Motor neuron (in vitro differentiated cells): Measurements from ENCODE around the gene CCT2. TPM values are rescaled to one million over a fixed set of nuclear protein-coding genes. Genes with fewer than 3 reads are reported as not detected.

Experiments used
- ATAC-seq, 8 experiments: fragments of 200-7000 bp; cut with Tn5 transposase; replicated peaks in 6 of 8; 2 replicates each; pipeline ENCODE4 v1.8.0; 2021; ENCODE audit warnings: mild to moderate bottlenecking in 8 of 8, moderate library complexity in 8 of 8
- H3K27ac ChIP-seq, 2 donors: fragments of 250-450 bp; sonication (Bioruptor Pico); 2 replicates each; pipeline ENCODE4 v1.9.0; 2021; ENCODE audit warnings: antibody characterized with exemption in 2 of 2, mild to moderate bottlenecking in 2 of 2, moderate library complexity in 1 of 2
- H3K4me1 ChIP-seq, 2 donors: fragments of 250-450 bp; sonication (Bioruptor Pico); replicated peaks in 1 of 2; 2 replicates each; pipeline ENCODE4 v1.6.1; 2021; ENCODE audit warnings: antibody characterized with exemption in 2 of 2, mild to moderate bottlenecking in 2 of 2, moderate library complexity in 1 of 2
- H3K4me3 ChIP-seq, 5 donors: fragments of 250-450 bp; sonication (Bioruptor Pico); 2 replicates each; pipeline ENCODE4 v1.9.0; 2021; ENCODE audit warnings: antibody characterized with exemption in 5 of 5, mild to moderate bottlenecking in 5 of 5, moderate library complexity in 4 of 5
- WGBS, 10 experiments: fragments of 450-650 bp; shearing (Covaris generic); methylation state at CpG; one replicate each; pipeline ENCODE4 v1.0.0; 2022; 5-methylcytosine and 5-hydroxymethylcytosine counted together
- in situ Hi-C, 9 experiments: fragments of 400-800 bp; cut with MboI; loops; one replicate each; pipeline ENCODE4 v1.15.0; 2021; ENCODE audit warnings: low sequenced_read_pairs in 9 of 9, low pct_unique_long_range_greater_than_20kb in 2 of 9; ENCODE audit not compliant: unreplicated experiment in 9 of 9
- total RNA-seq, 8 experiments: library from RNA; unstranded; fragments of 300-600 nt; gene quantifications; 2 replicates each; pipeline versions ENCODE4 v1.2.3 to v1.2.4, GENCODE V29; 2022

CCT2 gene
- total RNA-seq, 8 experiments from 2014 or later: 179 to 338 (median 260) TPM

- in situ Hi-C loops: no loop called here
- 0 to 83% (median 60%) methylated on average over 1 to 5 of the region's 8 CpGs; no CpG with 5 or more reads in 3 of the 10 experiments for WGBS, 10 experiments
Observed at GRCh38 chr12:69627501-69627900, 42.2 kb downstream of the CCT2 start.

DNA sequence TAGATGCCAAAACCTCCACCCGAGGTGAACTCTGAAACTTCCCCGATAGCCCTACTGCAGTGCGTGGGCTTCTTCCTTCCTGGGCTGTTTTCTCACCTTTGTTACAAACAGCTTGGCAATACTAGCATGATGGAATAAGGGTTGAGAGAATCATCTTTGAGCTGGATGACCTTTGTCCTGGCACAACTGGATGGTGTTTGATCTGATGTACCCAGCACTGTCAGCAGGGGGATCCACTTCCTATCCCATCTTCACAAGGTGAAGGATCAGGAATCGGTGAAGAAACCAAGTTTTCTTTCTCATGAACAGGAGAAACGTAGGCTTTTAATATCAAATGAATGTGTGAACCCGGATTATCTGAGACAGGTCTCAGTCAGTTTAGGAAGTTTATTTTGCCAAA lies 44.9 kb downstream of the CCT2 start:
- 47 to 88% (median 71%) methylated on average over 1 to 3 of the region's 6 CpGs; no CpG with 5 or more reads in 1 of the 10 experiments for WGBS, 10 experiments
- Histone ChIP-seq H3K27ac (no peak overlapping the region), H3K4me1 (no peaks in the 10 kb centered on the region), H3K4me3 (no peak overlapping the region)
- no peak for ATAC-seq
- in situ Hi-C loops: no loop called here

More at GRCh38 chr12:69627501-69627900, 42.2 kb downstream of the CCT2 start:
- no peak for ATAC-seq
- no peaks in the 10 kb centered on the region for H3K4me1 ChIP-seq
- H3K27ac ChIP-seq: no peak overlapping the region
- no peak overlapping the region for H3K4me3 ChIP-seq

DNA sequence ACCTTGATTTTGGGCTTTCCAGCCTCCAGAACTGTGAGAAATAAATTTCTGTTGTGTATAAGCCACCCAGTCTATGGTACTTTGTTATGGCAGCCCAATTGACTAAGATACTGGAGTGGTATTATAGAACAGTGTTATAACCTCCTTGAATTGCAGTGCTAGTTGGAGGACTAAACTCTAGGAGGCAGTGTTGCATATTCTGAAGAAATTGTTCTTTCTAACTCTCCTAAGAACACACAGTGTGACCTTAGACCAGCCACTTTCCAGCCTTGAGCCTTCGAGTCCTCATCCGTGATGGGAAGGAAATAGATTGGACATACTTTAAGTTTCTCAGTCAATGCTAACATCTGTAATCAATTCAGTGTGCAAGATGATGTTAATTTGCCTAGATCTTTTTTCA lies 47.8 kb downstream of the CCT2 start:
- H3K27ac ChIP-seq: no peak overlapping the region
- in situ Hi-C loops: no loop called here
- H3K4me1 ChIP-seq: no peaks in the 10 kb centered on the region
- peak in 2 of 8 experiments; percentile 17 to 47 for ATAC-seq
- 27 to 100% (median 86%) methylated on average over 1 to 2 of the region's 2 CpGs; no CpG with 5 or more reads in 1 of the 10 experiments for WGBS, 10 experiments
- no peak overlapping the region for H3K4me3 ChIP-seq

DNA sequence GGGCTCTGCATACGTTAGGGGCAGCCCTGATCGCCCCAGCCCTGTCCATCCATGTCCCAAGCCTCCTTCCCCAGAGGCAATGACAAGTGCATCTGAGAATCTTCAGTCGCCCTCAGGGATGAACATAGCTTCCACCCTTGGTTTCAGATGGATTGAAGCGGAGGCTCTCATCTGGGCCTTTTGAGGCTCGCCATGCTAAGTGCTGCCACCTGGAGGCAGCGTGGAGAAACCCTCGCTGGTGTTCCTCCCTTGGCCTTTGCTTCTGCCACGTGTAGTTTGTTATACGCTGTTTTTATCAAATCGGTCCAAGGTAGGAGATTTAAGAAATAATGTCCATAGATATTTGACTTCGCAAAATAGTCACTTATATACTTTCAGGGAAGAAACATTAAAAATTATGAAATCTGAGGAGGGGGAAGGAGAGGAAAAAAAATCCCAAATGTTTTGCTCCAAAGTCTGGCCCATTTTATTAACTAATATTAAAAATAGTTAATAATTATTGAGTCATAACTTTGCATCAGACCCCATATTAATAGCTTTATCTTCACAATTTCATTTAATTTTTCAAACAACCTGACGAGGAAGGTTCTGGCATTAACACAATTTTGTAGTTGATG lies 54.2 kb downstream of the CCT2 start:
- Histone ChIP-seq H3K27ac (no peak overlapping the region), H3K4me1 (no peaks in the 10 kb centered on the region), H3K4me3 (no peak overlapping the region)
- in situ Hi-C loops: no loop called here
- 0 to 60% (median 33%) methylated on average over 1 to 9 of the region's 12 CpGs for WGBS, 10 experiments
- ATAC-seq: peak in 6 of 8 experiments; percentile 58 to 99 (median 88)

GRCh38 chr12:69641546-69641945 lies 56.3 kb downstream of the CCT2 start:
- in situ Hi-C loops: no loop called here
- ATAC-seq: no peak
- Histone ChIP-seq H3K27ac (no peak overlapping the region), H3K4me1 (no peaks in the 10 kb centered on the region), H3K4me3 (no peak overlapping the region)
- 40 to 100% (median 93%) methylated on average over 1 to 3 of the region's 7 CpGs; no CpG with 5 or more reads in 4 of the 10 experiments for WGBS, 10 experiments

DNA sequence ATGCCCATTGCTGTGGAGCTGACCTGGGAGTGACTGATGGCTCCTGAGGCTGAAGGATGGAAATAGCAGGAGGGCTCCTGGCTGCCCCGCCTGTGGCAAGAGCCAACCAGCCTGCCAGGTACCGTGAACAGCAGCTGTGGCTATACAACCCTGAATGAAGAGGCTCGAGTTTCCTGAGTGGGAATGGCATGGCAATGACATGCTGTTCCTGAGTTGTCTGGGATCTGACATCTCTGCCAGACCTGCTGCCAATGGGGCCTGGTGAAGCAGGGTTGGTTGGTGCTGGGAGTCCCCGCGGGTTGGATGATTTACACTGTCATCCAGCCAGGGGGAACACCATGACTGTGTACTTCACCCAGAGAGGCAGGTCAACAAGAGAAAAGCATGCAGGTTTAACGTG lies 57.3 kb downstream of the CCT2 start:
- Histone ChIP-seq H3K27ac (no peak overlapping the region), H3K4me1 (no peaks in the 10 kb centered on the region), H3K4me3 (no peak overlapping the region)
- in situ Hi-C loops: no loop called here
- WGBS, 10 experiments: 57 to 90% (median 84%) methylated on average over 1 to 4 of the region's 6 CpGs; no CpG with 5 or more reads in 4 of the 10 experiments
- ATAC-seq: no peak

DNA sequence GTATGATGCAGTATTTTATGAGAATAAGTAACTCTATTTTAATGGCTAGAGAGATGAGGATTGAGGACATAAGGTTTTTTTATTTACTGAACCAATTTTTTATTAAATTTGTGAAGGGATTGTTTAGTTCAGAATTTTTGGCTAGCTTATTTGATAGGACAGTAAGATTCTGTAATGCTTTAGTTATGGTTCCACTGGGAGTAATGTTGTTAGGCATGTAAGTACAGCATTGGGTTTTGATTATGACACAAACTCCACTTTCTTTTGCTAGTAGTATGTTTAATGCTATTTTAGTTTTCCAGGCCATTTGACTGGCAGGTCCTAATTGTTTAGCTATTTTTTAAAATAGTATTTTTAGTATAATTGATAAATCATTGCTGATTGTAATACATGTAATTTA lies 59.3 kb downstream of the CCT2 start:
- Histone ChIP-seq H3K4me1 (no peaks in the 10 kb centered on the region), H3K4me3 (no peak overlapping the region), H3K27ac (no peak overlapping the region)
- in situ Hi-C loops: no loop called here
- ATAC-seq: no peak

- 20 to 85% (median 63%) methylated on average over 1 to 2 of the region's 2 CpGs; no CpG with 5 or more reads in 2 of the 10 experiments for WGBS, 10 experiments
- no peaks in the 10 kb centered on the region for H3K4me1 ChIP-seq
- H3K4me3 ChIP-seq: no peak overlapping the region
- no peak for ATAC-seq
- no peak overlapping the region for H3K27ac ChIP-seq
- in situ Hi-C loops: no loop called here
Observed at GRCh38 chr12:69645031-69645430, 59.8 kb downstream of the CCT2 start.

- no peak for ATAC-seq
- WGBS, 10 experiments: 33 to 100% (median 65%) methylated on average over 1 to 4 of the region's 4 CpGs
- in situ Hi-C loops: no loop called here
- no peak overlapping the region for H3K27ac ChIP-seq
- no peaks in the 10 kb centered on the region for H3K4me1 ChIP-seq
- no peak overlapping the region for H3K4me3 ChIP-seq
Observed at GRCh38 chr12:69647178-69647577, 61.9 kb downstream of the CCT2 start.

- Histone ChIP-seq H3K27ac (no peak overlapping the region), H3K4me1 (no peaks in the 10 kb centered on the region), H3K4me3 (no peak overlapping the region)
- ATAC-seq: peak in 3 of 8 experiments; percentile 36 to 99 (median 97)
- WGBS, 10 experiments: 0 to 100% (median 77%) methylated on average over 1 to 3 of the region's 3 CpGs; no CpG with 5 or more reads in 1 of the 10 experiments
- in situ Hi-C loops: no loop called here
Observed at GRCh38 chr12:69648476-69648875, 63.2 kb downstream of the CCT2 start.

DNA sequence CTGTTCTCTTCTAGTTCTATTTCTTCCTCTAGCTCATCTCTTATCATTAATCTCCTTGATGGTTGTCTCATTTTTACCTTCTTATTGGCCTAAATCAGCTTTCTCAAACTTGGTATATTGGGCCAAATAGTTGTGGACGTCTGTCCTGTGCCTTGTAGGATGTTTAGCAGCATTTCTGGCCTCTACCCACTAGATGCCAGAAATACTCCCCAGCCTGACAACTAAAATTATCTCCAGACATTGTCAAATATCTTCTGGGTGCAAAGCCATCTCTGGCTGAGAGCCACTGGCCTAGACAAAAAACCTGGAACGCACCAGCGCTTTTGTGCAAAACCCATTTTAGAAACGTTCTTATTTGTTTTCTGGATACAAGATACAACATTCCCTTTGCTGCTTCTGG lies 64.3 kb downstream of the CCT2 start:
- Histone ChIP-seq H3K27ac (no peak overlapping the region), H3K4me3 (no peak overlapping the region), H3K4me1 (no peaks in the 10 kb centered on the region)
- 13 to 83% (median 54%) methylated on average over 1 to 4 of the region's 4 CpGs; no CpG with 5 or more reads in 1 of the 10 experiments for WGBS, 10 experiments
- no peak for ATAC-seq
- in situ Hi-C loops: no loop called here

Other genes starting within 250 kb of the CCT2 start
- under 1 TPM in 4 of 8 experiments, not detected in 4; 0.11 to 0.31 (median 0.18) TPM for gene LYZ, start 237.1 kb upstream of the CCT2 start, total RNA-seq
- 10 to 100 TPM; 16.1 to 33.4 (median 28.5) TPM for gene YEATS4, start 225.7 kb upstream of the CCT2 start, total RNA-seq
- gene FRS2, start 115.1 kb upstream of the CCT2 start, total RNA-seq: 10 to 100 TPM; 20.9 to 49.0 (median 32.6) TPM
- under 1 TPM in 5 of 8 experiments, not detected in 3; 0.05 to 0.33 (median 0.11) TPM for gene LRRC10, start 25.4 kb downstream of the CCT2 start, total RNA-seq
- gene BEST3, start 113.8 kb downstream of the CCT2 start, total RNA-seq: 1 to 10 TPM in 1 of 8 experiments, under 1 TPM in 5, not detected in 2; 0.07 to 1.7 (median 0.35) TPM
- 10 to 100 TPM in 5 of 8 experiments, 1 to 10 TPM in 3; 1.7 to 36.5 (median 18.3) TPM for gene RAB3IP, start 153.4 kb downstream of the CCT2 start, total RNA-seq
- under 1 TPM in 5 of 8 experiments, not detected in 3; 0.18 to 0.57 (median 0.33) TPM for gene MYRFL, start 239.8 kb downstream of the CCT2 start, total RNA-seq